Glutamatergic neuron (in vitro differentiated cells): Measurements from ENCODE around the gene YIPF3. TPM values are rescaled to one million over a fixed set of nuclear protein-coding genes. Genes with fewer than 3 reads are reported as not detected.

Experiments used
- DNase-seq: peaks from one replicate; pipeline ENCODE4 v3.0.0; 2022
- H3K27ac Mint-ChIP-seq: one replicate; pipeline ENCODE4 v1.8.0; 2020; ENCODE audit warnings: mild to moderate bottlenecking, mixed read lengths, inconsistent platforms; ENCODE audit not compliant: unreplicated experiment
- H3K27me3 Mint-ChIP-seq: one replicate; pipeline ENCODE4 v1.8.0; 2020; ENCODE audit warnings: mild to moderate bottlenecking, moderate library complexity, mixed read lengths, inconsistent platforms; ENCODE audit not compliant: unreplicated experiment
- H3K36me3 Mint-ChIP-seq: one replicate; pipeline ENCODE4 v1.8.0; 2020; ENCODE audit warnings: mild to moderate bottlenecking, mixed read lengths, inconsistent platforms; ENCODE audit not compliant: unreplicated experiment
- H3K4me1 Mint-ChIP-seq: one replicate; pipeline ENCODE4 v1.8.0; 2020; ENCODE audit warnings: mild to moderate bottlenecking, low read depth, mixed read lengths, inconsistent platforms; ENCODE audit not compliant: unreplicated experiment
- H3K4me3 Mint-ChIP-seq: one replicate; pipeline ENCODE4 v1.8.0; 2020; ENCODE audit warnings: mild to moderate bottlenecking, mixed read lengths, inconsistent platforms; ENCODE audit not compliant: unreplicated experiment
- H3K9me3 Mint-ChIP-seq: one replicate; pipeline ENCODE4 v1.8.0; 2020; ENCODE audit warnings: mild to moderate bottlenecking, moderate library complexity, mixed read lengths, inconsistent platforms; ENCODE audit not compliant: unreplicated experiment
- total RNA-seq: library from RNA; stranded (reverse); fragmentation: NEBNext Ultra II Directional; extraction: Animal tissue kit (Norgen Biotek cat#: 25700); gene quantifications from one replicate; pipeline ENCODE4 v1.2.1, GENCODE V29; 2021; ENCODE audit not compliant: unreplicated experiment
- TF ChIP-seq, protein P1 (sequence below): fragments of 200-600 bp; sonication (generic); IDR thresholded peaks from one replicate; pipeline ENCODE4 v1.5.0; 2021; ENCODE audit not compliant: partially characterized antibody, unreplicated experiment

Gene YIPF3
- total RNA-seq, 1 donor from 2014 or later = 198 TPM

DNA sequence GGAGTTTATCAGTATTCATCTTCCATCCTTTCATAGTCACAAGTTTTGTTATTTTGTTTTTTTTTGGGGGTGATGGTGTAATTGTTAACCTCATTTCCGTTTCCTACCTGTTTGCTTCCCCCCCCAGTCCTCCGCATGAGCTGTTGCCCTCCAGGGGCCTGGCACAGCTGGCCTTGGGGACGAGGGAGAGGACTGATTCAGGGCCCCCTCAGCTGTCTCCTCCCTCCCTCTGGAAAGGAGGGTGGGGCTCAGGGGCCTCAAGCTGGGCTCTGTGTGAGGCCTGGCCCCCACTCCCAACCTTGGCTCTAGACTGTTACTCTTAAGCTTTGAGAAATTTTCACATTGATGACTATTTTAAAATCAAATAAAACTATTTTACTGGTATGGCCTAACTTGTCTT lies 10.6 kb downstream of the YIPF3 start:
- H3K9me3 Mint-ChIP-seq = peaks cover 8% of the 10 kb centered on the region
- peaks cover 9% of the 10 kb centered on the region for H3K4me1 Mint-ChIP-seq
- no peak overlapping the region for H3K27ac Mint-ChIP-seq
- no peaks in the 10 kb centered on the region for H3K36me3 Mint-ChIP-seq
- no peak for DNase-seq
- peaks cover 17% of the 10 kb centered on the region for H3K27me3 Mint-ChIP-seq
- TF ChIP-seq, protein P1, sequence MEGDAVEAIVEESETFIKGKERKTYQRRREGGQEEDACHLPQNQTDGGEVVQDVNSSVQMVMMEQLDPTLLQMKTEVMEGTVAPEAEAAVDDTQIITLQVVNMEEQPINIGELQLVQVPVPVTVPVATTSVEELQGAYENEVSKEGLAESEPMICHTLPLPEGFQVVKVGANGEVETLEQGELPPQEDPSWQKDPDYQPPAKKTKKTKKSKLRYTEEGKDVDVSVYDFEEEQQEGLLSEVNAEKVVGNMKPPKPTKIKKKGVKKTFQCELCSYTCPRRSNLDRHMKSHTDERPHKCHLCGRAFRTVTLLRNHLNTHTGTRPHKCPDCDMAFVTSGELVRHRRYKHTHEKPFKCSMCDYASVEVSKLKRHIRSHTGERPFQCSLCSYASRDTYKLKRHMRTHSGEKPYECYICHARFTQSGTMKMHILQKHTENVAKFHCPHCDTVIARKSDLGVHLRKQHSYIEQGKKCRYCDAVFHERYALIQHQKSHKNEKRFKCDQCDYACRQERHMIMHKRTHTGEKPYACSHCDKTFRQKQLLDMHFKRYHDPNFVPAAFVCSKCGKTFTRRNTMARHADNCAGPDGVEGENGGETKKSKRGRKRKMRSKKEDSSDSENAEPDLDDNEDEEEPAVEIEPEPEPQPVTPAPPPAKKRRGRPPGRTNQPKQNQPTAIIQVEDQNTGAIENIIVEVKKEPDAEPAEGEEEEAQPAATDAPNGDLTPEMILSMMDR = no peak
- H3K4me3 Mint-ChIP-seq = no peak overlapping the region

- peaks cover 9% of the 10 kb centered on the region for H3K4me1 Mint-ChIP-seq
- no peak for DNase-seq
- peaks cover 16% of the 10 kb centered on the region for H3K27me3 Mint-ChIP-seq
- no peak overlapping the region for H3K4me3 Mint-ChIP-seq
- H3K27ac Mint-ChIP-seq = no peak overlapping the region
- H3K36me3 Mint-ChIP-seq = no peaks in the 10 kb centered on the region
- TF ChIP-seq, protein P1 = no peak
- peaks cover 8% of the 10 kb centered on the region for H3K9me3 Mint-ChIP-seq
Observed at GRCh38 chr6:43505718-43506117, 11.0 kb downstream of the YIPF3 start.

GRCh38 chr6:43504756-43505593 lies 11.8 kb downstream of the YIPF3 start:
- Mint-ChIP-seq H3K4me1 (peaks cover 9% of the 10 kb centered on the region), H3K9me3 (peaks cover 7% of the 10 kb centered on the region), H3K27me3 (peaks cover 16% of the 10 kb centered on the region), H3K36me3 (no peaks in the 10 kb centered on the region), H3K4me3 (no peak overlapping the region), H3K27ac (no peak overlapping the region)
- no peak for DNase-seq
- TF ChIP-seq, protein P1 = no peak

DNA sequence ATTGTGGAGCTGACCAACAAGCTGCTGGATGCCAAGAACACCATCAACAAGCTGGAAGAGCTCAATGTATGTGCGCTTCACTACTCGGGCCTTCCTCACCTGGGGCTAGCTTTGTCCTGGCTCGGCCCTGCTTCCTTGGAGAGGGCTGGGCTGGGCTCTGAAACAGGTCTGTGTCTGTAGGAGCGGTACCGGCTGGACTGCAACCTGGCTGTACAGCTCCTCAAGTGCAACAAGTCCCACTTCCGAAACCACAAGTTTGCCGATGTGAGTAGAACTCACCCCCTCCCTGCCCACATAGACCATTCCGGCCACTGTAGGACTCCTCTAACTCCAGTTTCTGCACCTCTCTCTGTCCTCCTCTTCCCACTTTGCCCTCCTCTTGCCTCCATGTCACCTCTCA lies 13.3 kb downstream of the YIPF3 start:
- TF ChIP-seq, protein P1 = no peak
- H3K27me3 Mint-ChIP-seq = peaks cover 10% of the 10 kb centered on the region
- H3K9me3 Mint-ChIP-seq = peaks cover 1% of the 10 kb centered on the region
- peak overlapping the region; percentile 19 for H3K27ac Mint-ChIP-seq
- no peak for DNase-seq
- H3K4me1 Mint-ChIP-seq = peaks cover 3% of the 10 kb centered on the region
- no peak overlapping the region for H3K4me3 Mint-ChIP-seq
- H3K36me3 Mint-ChIP-seq = no peaks in the 10 kb centered on the region

DNA sequence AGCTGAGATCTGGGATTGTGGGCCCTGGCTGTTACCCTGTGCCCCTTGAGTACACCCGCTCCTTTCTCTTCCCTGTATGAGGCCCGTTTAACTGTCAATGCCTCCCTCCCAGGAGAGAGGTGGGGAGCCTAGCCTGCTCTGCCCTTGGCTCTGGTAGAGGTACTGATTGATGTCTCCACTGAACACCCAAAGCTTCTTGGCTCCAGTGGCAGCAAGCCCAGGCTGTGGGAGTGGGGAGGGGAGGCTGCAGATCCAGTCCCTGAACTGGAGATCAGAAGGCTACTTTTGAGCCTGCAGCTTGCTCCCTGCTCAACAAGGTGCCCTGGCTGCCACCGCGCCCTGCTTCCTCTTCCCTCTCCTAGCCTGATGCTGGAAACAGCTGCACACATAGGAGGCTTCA lies 14.1 kb downstream of the YIPF3 start:
- Mint-ChIP-seq H3K4me3 (no peak overlapping the region), H3K36me3 (no peaks in the 10 kb centered on the region), H3K27me3 (peaks cover 8% of the 10 kb centered on the region), H3K27ac (no peak overlapping the region), H3K9me3 (peaks cover 1% of the 10 kb centered on the region), H3K4me1 (peaks cover 4% of the 10 kb centered on the region)
- no peak for DNase-seq
- TF ChIP-seq, protein P1 = no peak
